Embryonic facial prominence (tissue), 1 donor: ENCODE results near the gene SEMA6A.

Experiments used
- DNase-seq: peaks from one replicate; pipeline ENCODE4 v3.0.0-alpha.2; 2016; ENCODE audit errors: extremely low spot score

Gene SEMA6A

DNA sequence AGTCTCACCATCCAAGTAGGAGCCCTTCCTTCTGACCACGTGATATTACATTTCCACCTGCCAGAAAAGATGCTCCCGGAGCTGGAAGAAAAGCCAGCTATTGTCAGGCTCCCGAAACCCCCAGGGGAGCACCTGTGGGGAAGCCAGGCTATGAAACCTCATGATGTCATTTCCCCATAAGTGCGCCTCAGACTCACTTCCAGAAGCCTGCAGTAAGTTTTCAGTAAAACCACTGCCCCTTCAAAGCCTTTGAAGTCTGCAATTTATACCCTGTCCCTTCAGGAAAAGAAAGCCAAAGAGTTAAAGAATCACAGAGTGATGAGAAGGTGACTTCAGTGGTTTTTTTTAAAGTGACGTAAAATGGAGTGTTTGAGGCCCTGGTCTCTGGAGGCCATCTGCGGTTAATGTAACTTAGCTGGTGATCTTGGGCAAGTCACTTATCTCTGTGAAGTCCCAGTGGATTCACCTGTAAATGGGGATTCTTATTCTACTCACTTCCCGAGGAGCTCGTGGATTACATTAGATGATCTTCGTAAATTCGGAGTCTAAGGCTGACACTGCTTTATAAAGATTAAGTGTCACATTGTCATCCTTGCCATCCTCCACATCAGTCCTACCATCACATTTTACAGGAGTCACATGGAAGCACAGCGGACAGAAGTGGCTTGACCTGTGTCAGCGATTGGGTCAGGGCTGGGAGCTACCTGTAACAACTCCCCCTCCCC lies 2.6 kb upstream of the SEMA6A start:
- DNase-seq, result no peak

DNA sequence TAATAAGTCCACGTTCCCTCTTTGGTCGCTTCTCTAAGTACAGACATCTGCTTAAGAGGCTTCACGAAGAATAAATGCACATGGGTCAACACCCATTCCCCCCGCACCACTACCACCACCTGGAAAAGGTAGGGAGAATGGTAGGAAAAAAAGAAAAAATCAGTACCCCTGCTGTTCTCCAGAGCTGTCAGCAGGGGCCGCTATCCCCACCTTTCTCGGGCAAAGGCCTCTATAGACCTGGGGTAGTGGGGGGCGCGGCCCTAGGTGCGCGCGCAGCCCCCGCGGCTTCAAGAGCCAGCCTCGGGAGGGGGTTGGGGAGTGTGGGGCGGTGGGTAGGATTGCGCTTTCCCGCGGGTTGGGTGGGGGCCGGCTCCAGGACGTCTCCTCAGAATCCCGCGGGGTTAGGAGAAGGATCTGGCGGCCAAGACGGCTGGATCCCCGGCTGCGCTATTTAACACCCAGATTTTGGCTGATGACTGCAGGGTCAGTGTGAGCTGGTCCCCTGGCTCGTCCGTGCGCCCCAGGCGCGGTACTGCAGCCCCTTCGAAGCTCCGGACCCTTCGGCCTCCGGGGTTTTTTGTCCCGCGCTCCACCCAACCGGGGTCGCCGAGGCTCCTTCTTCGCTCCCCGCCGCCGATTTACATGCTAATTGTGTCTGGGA lies 1.6 kb upstream of the SEMA6A start:
- DNase-seq, result peak; percentile 79

DNA sequence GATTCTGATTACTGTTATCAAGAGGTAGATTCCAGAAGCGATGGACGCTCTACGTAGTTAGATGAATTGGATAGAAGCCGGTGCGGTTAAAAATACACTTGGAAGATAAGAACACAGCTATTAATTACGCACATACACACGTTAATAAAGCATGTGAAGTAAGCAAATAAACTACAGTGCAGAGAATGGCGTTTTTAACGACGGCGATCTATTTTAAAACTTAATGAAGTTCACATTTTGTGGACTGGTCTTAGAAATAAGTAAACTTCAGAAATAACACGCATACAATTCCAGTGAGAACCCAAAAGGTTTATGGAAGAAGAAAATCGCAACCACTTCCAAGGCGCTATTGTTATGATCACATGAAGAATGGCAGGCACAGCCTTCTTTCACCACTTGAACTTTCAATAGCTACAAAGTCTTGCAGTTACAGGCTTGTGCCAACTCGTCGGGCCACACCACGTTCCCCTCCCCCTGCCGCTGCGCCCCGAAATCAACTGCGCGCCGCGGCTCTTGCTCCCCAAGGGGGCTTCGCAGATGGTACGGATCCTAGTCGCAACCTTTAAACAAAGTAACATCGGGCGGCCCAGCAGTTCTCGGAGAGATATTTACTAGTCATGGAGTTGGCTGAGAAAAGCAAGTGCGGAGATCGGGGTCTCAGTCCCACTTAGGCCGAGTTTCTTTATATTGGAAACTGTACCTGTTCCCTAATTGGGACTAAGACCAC lies 866 bp upstream of the SEMA6A start:
- peak; percentile 43 for DNase-seq

DNA sequence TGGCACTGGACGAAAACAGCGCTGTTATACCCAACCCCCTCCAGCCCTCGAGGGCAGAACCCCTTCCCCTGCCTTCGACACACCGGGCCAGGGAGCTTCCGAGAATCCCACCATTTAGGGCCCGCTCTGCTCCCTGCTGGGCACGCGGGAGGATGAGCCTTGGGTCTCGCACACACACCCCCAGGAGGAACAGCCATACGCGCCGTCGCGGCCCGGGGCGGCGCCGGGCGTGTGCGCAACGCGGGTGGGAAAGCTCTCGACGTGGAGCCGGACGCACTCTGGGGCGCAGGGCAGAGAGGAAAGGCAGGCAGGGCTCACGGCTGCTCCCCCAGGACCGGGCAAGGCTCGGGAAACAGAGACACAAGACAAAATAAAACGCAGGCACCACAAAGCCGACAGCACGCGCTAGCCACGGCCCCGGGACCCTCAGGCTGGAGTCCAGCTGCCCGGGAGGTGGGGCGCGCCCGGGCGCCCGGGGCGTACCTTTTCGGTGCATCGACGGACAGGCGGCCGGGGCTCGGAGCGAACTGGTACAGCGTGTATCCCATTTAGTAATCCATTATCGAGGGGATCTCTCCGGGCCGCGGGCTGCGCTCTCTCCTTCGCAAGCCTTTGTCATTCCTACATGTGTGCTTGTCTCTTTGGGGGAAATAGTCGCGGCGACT lies 789 bp downstream of the SEMA6A start:
- no peak for DNase-seq

DNA sequence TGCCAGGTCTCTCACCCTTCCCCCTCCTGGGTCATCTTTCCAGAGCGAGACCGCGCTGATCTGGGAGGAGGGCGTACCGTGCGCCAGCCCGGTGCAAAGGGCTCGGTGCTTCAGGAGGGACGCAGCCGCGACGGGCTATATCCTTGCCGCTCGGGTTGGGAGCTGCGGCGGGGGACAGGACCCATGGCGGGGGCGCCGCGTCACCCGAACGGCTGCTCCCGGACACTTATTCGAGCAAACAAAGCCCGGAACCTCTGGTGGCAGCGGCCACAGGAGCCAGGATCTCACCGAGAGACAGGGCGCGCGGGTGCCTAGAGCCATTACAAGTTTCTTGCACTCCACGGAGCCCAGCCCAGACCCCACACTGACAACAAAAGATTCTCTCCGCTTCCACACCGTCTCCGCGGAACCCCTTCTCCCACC lies 1.3 kb downstream of the SEMA6A start:
- DNase-seq, result no peak

DNA sequence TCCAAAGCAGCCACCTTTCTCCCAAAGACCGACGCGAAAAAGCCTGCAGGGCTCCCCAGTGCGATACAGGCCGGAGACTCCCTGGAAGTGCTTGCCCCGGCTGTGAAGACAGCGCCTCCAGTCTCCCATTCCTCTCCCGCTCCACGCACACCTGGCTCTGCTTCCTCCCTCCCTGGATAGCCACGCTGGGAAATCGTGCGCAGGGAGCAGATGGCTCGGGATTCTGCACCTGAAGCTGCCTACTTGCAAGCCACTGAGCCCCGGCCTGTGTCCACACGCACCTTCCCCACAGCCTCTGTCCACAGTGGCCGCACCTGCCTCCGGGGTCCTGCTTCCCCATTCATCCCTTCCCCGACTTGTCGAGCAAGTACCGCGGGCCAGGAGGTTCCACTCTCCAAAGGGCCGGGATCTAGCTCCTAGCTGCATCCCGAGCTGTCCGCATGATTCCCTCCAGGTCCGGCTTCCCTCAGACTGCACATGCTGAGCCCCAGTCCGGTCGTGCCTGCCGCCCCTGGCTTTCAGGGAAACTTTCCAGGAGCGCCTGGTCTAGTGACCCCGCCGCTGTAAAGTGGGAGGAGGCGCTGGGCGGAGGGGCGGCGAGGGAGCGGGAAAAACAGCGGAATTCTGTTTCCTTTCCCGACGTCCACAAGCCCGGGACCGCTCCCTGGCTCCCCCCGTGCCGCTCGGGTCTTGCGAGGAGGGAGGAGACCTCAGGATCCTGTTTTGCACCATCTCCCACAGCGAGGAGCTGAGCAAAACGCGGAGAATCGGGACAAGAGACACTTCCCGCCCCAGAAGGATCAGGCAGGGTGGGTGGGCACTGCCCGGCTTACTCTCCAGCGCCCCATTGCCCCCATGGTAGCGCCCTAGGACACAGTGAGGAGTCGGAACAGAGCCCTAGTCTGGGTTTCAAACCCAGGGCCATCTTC lies 2.0 kb downstream of the SEMA6A start:
- no peak for DNase-seq

DNA sequence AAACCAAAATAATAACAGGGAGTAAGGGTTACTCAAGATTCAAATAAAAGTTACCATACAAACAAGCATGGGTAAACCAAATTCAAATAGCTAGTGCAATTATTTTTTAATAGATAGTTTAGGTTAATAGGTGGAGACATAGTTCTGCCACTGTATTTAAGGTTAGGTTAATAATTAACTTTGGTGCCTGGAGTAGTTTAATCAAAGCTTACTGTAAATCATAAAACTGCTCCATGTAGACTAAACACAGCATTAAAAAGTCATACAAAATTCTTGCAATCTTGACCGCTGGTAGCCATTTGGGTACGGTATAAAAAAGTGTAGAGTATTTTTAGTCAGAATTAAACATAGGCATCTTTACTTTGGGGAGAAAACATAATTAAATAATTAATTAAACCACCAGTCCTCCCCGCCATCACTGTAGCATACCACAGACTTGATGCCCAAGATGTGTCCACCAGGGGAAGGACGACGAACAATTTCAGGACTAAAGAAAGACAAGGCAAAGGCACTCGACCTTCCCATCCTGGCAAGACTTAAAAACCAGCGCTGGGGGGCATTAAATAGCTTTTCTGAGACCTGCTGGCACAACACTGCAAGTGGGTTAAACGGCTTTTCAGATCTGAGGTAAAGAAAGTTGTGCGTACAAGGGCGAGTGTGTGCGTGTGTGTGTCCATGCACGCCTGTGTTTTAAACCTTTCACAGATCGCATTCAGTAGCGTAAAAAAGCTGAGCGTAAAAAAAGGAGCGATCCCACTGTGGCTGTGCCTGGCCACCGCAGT lies 2.9 kb downstream of the SEMA6A start:
- DNase-seq, result no peak

DNA sequence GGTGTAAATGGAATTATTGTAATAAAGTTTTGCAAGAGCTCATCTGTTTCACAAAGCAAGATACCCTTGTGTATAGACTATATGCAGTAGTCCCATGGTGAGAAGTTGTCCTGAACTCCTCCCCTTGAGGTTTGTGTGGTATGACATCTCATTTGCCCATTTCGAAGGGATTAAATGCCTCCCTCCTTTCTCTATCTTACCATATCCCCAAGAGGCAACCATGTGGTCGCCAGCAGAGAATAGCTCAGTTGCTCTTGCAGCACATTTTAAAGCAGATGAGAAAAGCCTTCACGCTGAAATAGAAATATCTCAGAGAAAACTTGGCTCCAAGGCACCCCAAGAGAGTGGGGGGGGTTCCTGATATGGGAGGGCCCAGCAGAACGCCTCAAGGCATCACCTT lies 4.6 kb downstream of the SEMA6A start:
- DNase-seq, result no peak

DNA sequence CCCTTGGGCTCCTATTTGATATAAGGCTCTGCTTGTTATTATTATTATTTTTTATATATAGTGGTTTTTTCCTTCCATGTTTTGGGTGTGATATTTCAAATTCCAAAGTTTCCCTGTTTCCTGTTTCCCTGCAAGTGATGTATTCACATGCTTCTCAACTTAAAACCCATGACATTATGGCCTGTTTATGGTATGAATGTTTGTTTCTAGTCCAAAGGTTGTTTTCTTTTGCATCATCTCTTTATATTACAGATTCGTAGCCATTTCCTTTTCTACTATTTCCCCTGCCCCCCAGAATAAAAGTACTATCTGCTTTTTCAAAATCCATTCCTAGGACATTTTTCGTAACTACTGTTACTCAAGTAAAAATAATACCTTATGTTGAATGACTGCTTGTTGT lies 7.5 kb downstream of the SEMA6A start:
- DNase-seq, result no peak

DNA sequence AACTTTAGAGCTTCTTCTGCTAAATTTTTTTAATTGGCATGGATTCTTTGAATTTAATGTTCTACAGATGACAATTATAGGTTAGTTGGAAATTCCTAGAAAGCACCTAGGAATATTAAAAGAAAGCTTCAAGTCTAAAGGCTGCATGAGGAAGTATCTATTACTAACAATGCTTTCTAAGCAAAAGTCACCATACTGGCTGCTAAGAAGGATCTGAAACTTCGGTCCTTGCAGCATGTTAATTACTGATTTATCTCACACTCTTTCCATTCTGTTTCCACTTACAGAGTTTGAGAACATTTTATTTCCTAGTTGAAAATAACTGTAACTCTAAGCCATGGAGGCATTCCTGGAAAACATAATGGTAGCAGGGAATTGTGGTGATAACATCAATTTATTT lies 8.4 kb downstream of the SEMA6A start:
- DNase-seq, result no peak

DNA sequence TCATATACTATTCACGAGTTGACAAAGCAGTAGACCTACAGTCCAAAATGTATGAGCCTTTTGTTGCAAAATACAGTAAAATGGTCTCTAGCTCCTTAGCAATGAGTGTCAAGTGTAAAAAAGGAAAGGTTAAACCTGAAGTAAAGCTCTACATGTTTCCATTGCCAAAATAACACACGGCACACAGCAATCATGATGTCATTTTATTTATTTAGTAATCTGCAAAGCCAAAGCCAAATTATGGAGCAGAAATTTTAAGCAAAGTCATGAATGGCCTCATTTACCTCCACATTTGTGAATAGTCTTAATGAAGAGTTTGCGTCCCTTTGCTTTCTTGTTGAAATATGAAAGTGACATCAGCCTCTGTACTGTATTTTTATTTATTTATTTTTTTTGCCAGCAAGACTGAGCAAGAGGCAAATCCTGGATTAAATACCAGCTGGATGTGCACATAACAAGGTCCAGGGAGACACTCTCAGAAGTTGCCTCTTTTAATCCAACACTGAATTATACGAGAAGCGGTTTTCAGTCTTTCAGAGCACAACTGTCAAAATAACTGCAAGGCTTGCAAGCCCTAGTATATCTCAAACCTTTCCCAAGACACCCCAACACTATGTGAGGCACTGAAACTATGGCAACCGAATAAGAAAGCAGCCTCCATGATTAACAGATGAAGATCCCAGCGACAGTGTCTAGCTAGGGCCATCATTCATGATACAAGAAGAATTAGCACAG lies 9.7 kb downstream of the SEMA6A start:
- DNase-seq, result no peak

DNA sequence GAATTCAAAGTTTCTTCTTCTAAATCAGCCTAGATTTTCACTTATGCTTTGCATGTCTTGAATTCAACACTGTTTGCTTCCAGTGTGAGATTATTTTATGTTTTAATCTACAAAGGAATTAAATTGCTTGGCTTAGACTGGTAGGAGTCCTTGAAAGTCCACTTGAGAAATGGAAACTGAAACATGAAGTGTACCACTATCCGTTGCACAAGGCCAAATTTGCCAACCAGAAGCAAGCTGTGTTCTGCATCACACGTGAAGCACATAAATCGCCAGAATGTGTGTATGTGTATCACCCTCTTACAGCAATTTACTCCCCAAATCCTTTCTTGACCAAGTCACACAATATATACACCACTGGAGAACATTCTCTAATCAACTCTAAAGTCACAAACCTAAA lies 10.3 kb downstream of the SEMA6A start:
- DNase-seq, result no peak

DNA sequence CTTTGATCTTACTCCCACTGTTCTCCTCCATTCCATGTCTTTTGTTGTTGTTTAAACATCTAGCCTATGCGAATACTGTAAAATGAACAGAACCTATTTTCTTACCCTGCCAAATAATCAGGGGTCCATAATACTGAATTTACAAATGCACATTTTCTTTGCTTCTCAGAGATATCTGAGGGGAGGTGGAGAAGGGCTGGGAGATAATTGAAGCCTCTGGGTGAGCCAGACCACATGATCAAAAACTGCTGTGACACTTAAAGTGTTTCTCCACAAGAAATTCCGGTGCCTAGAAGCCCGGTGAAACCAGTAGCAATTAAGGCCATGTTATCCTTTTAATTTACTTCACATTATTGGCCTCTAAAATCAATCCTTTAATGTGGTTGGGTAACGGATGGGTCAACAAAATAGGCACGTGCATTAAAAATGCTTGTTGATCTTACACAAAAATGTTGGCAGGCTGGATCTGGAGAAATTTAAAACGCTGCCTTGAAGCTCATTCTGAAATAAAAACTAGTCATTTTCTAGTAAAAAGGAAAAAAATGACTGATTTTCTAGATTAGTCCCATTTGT lies 10.8 kb downstream of the SEMA6A start:
- no peak for DNase-seq

DNA sequence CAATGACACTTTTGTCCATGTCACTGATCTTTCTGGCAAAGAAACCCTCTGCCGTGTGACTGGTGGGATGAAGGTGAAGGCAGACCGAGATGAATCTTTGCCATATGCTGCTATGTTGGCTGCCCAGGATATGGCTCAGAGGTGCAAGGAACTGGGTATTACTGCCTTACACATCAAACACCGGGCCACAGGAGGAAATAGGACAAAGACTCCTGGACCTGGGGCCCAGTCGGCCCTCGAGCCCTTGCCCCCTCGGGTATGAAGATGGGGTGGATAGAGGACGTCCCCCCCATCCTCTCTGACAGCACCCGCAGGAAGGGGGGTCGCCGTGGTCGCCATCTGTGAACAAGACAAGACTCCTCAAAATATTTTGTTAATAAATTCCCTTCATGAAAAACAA lies 12.0 kb downstream of the SEMA6A start:
- DNase-seq, result no peak

DNA sequence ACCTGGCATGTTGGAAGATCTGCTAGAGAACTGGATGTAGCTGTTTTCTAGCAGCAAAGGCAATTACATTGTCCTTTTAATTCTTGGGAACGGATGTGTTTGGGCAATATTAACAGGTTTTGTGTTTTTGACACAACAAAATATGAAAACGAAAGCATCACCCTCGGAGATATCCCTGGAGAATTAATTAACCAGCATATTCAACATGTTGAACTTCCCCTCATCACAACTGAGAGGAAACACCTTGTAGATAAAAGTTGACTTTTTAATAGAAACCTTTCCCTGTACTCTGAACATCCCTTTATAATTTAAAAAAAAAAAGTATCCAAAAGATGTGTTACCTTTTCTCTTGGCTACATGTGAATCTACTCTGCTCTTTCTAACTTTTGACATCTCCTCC lies 13.0 kb downstream of the SEMA6A start:
- no peak for DNase-seq

DNA sequence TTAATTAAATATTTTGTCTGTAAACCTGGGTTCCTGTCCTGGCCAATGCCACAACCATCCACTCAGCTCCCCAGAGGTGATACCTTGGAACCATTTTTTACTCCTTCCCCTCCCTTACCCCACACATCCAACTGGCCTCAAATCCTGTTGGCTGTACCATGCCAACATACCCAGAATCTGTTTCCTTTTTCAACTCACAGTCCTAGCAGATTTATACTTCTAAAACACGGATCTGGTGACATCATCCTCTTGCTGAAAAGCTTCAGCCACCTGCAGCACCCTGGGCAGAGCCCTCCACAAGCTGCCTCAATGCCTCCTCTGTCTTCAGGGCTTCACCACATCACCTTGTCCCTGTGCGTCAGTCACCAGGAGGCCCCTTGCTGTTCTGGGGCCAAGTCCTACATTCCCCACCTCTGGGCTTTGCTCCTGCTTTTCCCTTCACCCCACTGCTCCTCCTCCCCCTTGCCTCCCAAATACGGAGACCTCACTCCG lies 14.9 kb downstream of the SEMA6A start:
- no peak for DNase-seq

DNA sequence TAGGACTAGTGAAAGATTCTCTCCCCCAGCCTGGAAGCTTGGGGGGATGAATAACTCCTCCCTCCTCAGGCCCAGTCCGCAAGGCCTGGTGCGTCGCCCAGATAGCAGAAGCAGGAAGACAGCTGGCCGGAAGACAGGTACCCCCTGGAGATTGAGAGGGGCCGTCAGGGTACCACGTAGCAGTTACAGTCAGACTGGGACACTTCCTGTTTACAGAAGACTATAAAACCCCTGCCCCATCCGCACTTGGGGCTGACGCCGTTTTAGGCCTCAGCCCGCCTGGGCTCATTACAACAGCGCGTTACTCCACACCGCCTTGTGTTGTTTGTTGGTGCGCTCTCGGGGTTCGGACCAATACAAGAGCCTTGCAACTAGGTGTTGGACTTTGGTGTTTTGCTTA lies 15.4 kb downstream of the SEMA6A start:
- DNase-seq, result no peak

DNA sequence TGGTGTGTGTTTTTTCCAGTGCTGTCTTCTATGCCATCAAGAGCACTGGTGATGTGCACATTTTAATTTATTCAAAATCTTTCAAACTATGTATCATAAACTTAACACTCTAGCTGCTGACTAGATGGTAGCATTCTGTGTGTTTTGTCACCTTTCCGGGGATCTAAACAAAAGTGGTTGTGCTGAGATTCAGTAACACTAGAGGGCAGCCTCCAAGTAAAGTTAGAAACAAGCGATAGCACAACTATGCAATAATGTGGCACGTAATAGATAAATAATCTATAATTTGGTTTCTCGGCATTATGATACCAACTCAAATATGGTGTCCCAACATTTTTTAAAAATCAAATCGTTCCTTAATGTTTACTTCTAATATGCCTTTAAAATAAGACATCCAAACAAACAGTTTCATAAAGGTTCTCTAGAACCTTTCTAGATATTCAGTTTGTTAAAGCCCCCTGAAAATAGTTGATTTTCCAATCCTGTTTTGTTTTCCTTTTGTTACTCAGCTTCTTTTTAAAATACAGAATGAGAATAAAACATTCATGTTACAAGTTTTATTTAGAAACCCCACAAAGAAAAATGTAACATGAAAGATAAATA lies 16.9 kb downstream of the SEMA6A start:
- no peak for DNase-seq

DNA sequence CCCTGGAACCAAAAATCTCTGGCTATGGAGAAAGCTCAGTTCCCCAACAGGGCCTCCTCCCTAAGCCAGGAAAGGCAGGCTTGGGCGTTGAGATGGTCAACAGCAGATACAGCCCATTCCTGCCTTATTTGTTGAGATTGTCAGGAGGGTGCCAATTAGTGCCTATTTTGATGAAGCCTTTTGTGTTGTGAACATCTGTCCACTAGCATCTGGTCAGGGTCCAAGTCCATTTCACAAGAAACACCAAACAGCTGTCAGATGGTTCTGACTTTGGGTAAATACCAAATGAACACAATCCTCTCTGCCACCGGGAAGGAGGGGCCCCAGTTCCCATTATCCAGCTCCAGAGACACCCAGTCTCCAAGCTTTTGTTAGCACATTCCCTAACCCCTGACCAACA lies 19.9 kb downstream of the SEMA6A start:
- DNase-seq, result no peak
